ENCODE results near the gene FAM234A. TPM values are rescaled to one million over a fixed set of nuclear protein-coding genes. Genes with fewer than 3 reads are reported as not detected.

Gene FAM234A
- total RNA-seq, 1 donor from 2014 or later: 23.3 TPM

GRCh38 chr16:285146-286055, 50.8 kb downstream of the FAM234A start:
- H3K4me3 ChIP-seq: no peak overlapping the region
- intact Hi-C loops (cut with DNase I): no loop called here
- no peak for TF ChIP-seq POLR2AphosphoS5 (IDR thresholded peaks at IDR 0.05; ENCODE audit: insufficient read depth in 1 of 2, low read depth in 1 of 2)
- TF ChIP-seq POLR2A (IDR thresholded peaks at IDR 0.05): no peak
- no peak for TF ChIP-seq CTCF (IDR thresholded peaks at IDR 0.05)
- no peak overlapping the region for H3K27ac ChIP-seq
- H3K36me3 ChIP-seq: peaks cover 0 to 28% of the 10 kb centered on the region in 2 donors
- H3K4me1 ChIP-seq: peaks cover 11% of the 10 kb centered on the region
- no peaks in the 10 kb centered on the region for H3K9me3 ChIP-seq
- DNase-seq (ENCODE audit: extremely low spot score in 2 of 2): no peak
- no peaks in the 10 kb centered on the region for H3K27me3 ChIP-seq

GRCh38 chr16:286491-287297, 52.1 kb downstream of the FAM234A start:
- Histone ChIP-seq H3K27me3 (no peaks in the 10 kb centered on the region), H3K36me3 (peaks cover 0 to 41% of the 10 kb centered on the region in 2 donors), H3K4me3 (no peak overlapping the region), H3K4me1 (no peaks in the 10 kb centered on the region), H3K9me3 (no peaks in the 10 kb centered on the region), H3K27ac (no peak overlapping the region)
- TF ChIP-seq POLR2AphosphoS5 (IDR thresholded peaks at IDR 0.05; ENCODE audit: insufficient read depth in 1 of 2, low read depth in 1 of 2) (no peak), POLR2A (IDR thresholded peaks at IDR 0.05) (no peak), CTCF (IDR thresholded peaks at IDR 0.05) (no peak)
- intact Hi-C loops (cut with DNase I): no loop called here
- DNase-seq (ENCODE audit: extremely low spot score in 2 of 2): no peak

GRCh38 chr16:287298-287811, 52.7 kb downstream of the FAM234A start:
- intact Hi-C loops (cut with DNase I): no loop called here
- no peaks in the 10 kb centered on the region for H3K4me1 ChIP-seq
- H3K9me3 ChIP-seq: no peaks in the 10 kb centered on the region
- H3K27ac ChIP-seq: no peak overlapping the region
- DNase-seq (ENCODE audit: extremely low spot score in 2 of 2): no peak
- no peaks in the 10 kb centered on the region for H3K27me3 ChIP-seq
- H3K4me3 ChIP-seq: no peak overlapping the region
- no peak for TF ChIP-seq POLR2A (IDR thresholded peaks at IDR 0.05)
- TF ChIP-seq CTCF (IDR thresholded peaks at IDR 0.05): no peak
- no peak for TF ChIP-seq POLR2AphosphoS5 (IDR thresholded peaks at IDR 0.05; ENCODE audit: insufficient read depth in 1 of 2, low read depth in 1 of 2)
- peaks cover 0 to 46% of the 10 kb centered on the region in 2 donors for H3K36me3 ChIP-seq

GRCh38 chr16:287981-288920, 53.6 kb downstream of the FAM234A start:
- DNase-seq (ENCODE audit: extremely low spot score in 2 of 2): no peak
- no peak for TF ChIP-seq POLR2A (IDR thresholded peaks at IDR 0.05)
- TF ChIP-seq POLR2AphosphoS5 (IDR thresholded peaks at IDR 0.05; ENCODE audit: insufficient read depth in 1 of 2, low read depth in 1 of 2): no peak
- TF ChIP-seq CTCF (IDR thresholded peaks at IDR 0.05): no peak
- Histone ChIP-seq H3K9me3 (no peaks in the 10 kb centered on the region), H3K27ac (no peak overlapping the region), H3K27me3 (no peaks in the 10 kb centered on the region), H3K36me3 (peaks cover 0 to 55% of the 10 kb centered on the region in 2 donors), H3K4me3 (no peak overlapping the region), H3K4me1 (no peaks in the 10 kb centered on the region)
- intact Hi-C loops (cut with DNase I): no loop called here

Measured in vagina (tissue), 2 donors.